Esophagus squamous epithelium (tissue), 4 donors: ENCODE data around the gene GDPD5.

ENCODE experiments used
- CTCF ChIP-seq, 6 experiments: fragments of 450-650 bp in 4 of 6; fragments of 200-600 bp in 2 of 6; sonication (generic) in 2 of 6; IDR thresholded peaks; one replicate each; pipeline ENCODE4 v1.5.1; 2016 to 2019; ENCODE audit warnings: antibody characterized with exemption in 6 of 6, mild to moderate bottlenecking in 4 of 6, moderate library complexity in 4 of 6
- POLR2A ChIP-seq, 4 donors: fragments of 450-650 bp; IDR thresholded peaks; one replicate each; pipeline ENCODE4 v1.6.1; 2017; ENCODE audit warnings: antibody characterized with exemption in 4 of 4, mild to moderate bottlenecking in 4 of 4, moderate library complexity in 3 of 4

- TF ChIP-seq CTCF (IDR thresholded peaks at IDR 0.05): no peak
- TF ChIP-seq POLR2A (IDR thresholded peaks at IDR 0.05): no peak
Measured at GRCh38 chr11:75441804-75442132, 84.0 kb downstream of the GDPD5 start.
